Measurements from ENCODE around the gene TCF4.

DNA sequence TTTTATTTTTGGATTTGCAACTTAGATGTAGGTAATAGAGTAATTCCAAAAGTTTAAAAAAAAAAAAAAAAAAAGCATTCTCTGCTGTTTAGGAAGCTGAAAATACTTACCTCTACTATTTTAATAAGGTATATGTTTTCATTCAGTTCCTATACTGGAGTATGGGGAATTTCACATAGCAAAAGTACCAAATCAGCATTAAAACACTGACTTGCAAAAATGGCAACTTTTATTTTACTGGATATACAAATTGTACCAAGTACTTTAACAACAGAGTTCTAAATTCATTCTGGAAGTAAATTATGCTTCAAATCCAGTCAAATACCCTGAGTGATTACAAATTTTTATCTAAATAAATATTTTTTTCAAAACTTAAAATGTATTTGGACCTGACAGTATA, 76.7 kb downstream of the TCF4 start:
- TF ChIP-seq, protein P1, sequence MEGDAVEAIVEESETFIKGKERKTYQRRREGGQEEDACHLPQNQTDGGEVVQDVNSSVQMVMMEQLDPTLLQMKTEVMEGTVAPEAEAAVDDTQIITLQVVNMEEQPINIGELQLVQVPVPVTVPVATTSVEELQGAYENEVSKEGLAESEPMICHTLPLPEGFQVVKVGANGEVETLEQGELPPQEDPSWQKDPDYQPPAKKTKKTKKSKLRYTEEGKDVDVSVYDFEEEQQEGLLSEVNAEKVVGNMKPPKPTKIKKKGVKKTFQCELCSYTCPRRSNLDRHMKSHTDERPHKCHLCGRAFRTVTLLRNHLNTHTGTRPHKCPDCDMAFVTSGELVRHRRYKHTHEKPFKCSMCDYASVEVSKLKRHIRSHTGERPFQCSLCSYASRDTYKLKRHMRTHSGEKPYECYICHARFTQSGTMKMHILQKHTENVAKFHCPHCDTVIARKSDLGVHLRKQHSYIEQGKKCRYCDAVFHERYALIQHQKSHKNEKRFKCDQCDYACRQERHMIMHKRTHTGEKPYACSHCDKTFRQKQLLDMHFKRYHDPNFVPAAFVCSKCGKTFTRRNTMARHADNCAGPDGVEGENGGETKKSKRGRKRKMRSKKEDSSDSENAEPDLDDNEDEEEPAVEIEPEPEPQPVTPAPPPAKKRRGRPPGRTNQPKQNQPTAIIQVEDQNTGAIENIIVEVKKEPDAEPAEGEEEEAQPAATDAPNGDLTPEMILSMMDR (conservative IDR thresholded peaks at IDR 0.05; ENCODE audit: low read length), result no peak
- no peak for TF ChIP-seq EZH2phosphoT487 (IDR thresholded peaks at IDR 0.05; ENCODE audit: borderline replicate concordance, low read depth, low read length)

All from OCI-LY7 (cell line).